OCI-LY3 (cell line): ENCODE data around the gene CNOT6L.

Source experiments
- CTCF ChIP-seq: fragments of 200-600, 300-600 bp; sonication (generic); IDR thresholded peaks from 2 replicates; pipeline ENCODE4 v1.5.1; 2014; ENCODE audit warnings: antibody characterized with exemption, low read length, low read depth
- EZH2phosphoT487 ChIP-seq: fragments of 200-600 bp; shearing (Covaris generic); IDR thresholded peaks from 2 replicates; pipeline ENCODE4 v1.6.1; 2018; ENCODE audit warnings: antibody characterized with exemption, mixed run types, low read depth

GRCh38 chr4:77827343-77827742, 8.2 kb upstream of the CNOT6L start:
- TF ChIP-seq CTCF (no peak), EZH2phosphoT487 (no peak)
